SU-DHL-6 (cell line): Measurements from ENCODE around the gene FGD4.

Experiments used
- CTCF ChIP-seq: fragments of 200-600 bp; sonication (generic); IDR thresholded peaks from one replicate; pipeline ENCODE4 v1.5.1; 2017; ENCODE audit warnings: antibody characterized with exemption, mild to moderate bottlenecking, low read length, moderate library complexity; ENCODE audit not compliant: insufficient read depth, poor library complexity, severe bottlenecking
- EZH2phosphoT487 ChIP-seq: fragments of 200-600 bp; sonication (generic), shearing (Covaris generic); conservative IDR thresholded peaks from 2 replicates; pipeline ENCODE4 v1.6.1; 2018; ENCODE audit warnings: mild to moderate bottlenecking, antibody characterized with exemption, low read length, moderate library complexity, mixed read lengths

GRCh38 chr12:32437095-32437515, 37.7 kb downstream of the FGD4 start:
- TF ChIP-seq EZH2phosphoT487, result no peak
- no peak for TF ChIP-seq CTCF
